ENCODE results near the gene MED27. TPM values are rescaled to one million over a fixed set of nuclear protein-coding genes. Genes with fewer than 3 reads are reported as not detected.

MED27 gene
- total RNA-seq, 4 donors from 2014 or later: 8.2 to 18.9 (median 11.8) TPM

GRCh38 chr9:132048201-132048600 lies 31.5 kb downstream of the MED27 start:
- WGBS, 2 donors: 79 to 86% methylated on average over 3 of the region's 3 CpGs
- no peaks in the 10 kb centered on the region for H3K9me3 ChIP-seq
- no peaks in the 10 kb centered on the region for H3K4me1 ChIP-seq
- no peak overlapping the region for H3K27ac ChIP-seq
- no peak for DNase-seq (ENCODE audit: low spot score in 2 of 2)
- H3K27me3 ChIP-seq: no peaks in the 10 kb centered on the region
- no peaks in the 10 kb centered on the region for H3K36me3 ChIP-seq
- TF ChIP-seq EP300 (IDR thresholded peaks at IDR 0.05) (no peak), POLR2A (IDR thresholded peaks at IDR 0.05) (no peak), CTCF (IDR thresholded peaks at IDR 0.05) (no peak)
- no peak overlapping the region for H3K4me3 ChIP-seq

GRCh38 chr9:132046456-132046855 lies 33.2 kb downstream of the MED27 start:
- TF ChIP-seq POLR2A (IDR thresholded peaks at IDR 0.05): no peak
- TF ChIP-seq EP300 (IDR thresholded peaks at IDR 0.05): no peak
- TF ChIP-seq CTCF (IDR thresholded peaks at IDR 0.05): no peak
- Histone ChIP-seq H3K4me1 (no peaks in the 10 kb centered on the region), H3K4me3 (no peak overlapping the region), H3K36me3 (no peaks in the 10 kb centered on the region), H3K27ac (no peak overlapping the region), H3K9me3 (no peaks in the 10 kb centered on the region), H3K27me3 (no peaks in the 10 kb centered on the region)
- no peak for DNase-seq (ENCODE audit: low spot score in 2 of 2)
- whole genome bisulfite sequencing, 2 donors: 58 to 64% methylated on average over 6 of the region's 6 CpGs

- H3K27ac ChIP-seq: no peak overlapping the region
- H3K27me3 ChIP-seq: no peaks in the 10 kb centered on the region
- DNase-seq (ENCODE audit: low spot score in 2 of 2): no peak
- H3K9me3 ChIP-seq: no peaks in the 10 kb centered on the region
- no peak overlapping the region for H3K4me3 ChIP-seq
- no peaks in the 10 kb centered on the region for H3K4me1 ChIP-seq
- no peaks in the 10 kb centered on the region for H3K36me3 ChIP-seq
- WGBS, 2 donors: 83 to 85% methylated on average over 8 of the region's 8 CpGs
- no peak for TF ChIP-seq EP300 (IDR thresholded peaks at IDR 0.05)
- TF ChIP-seq POLR2A (IDR thresholded peaks at IDR 0.05): no peak
- TF ChIP-seq CTCF (IDR thresholded peaks at IDR 0.05): no peak
Measured at GRCh38 chr9:132044176-132044875, 35.3 kb downstream of the MED27 start.

GRCh38 chr9:132043708-132044107 lies 36.0 kb downstream of the MED27 start:
- Histone ChIP-seq H3K9me3 (no peaks in the 10 kb centered on the region), H3K4me1 (no peaks in the 10 kb centered on the region), H3K27me3 (no peaks in the 10 kb centered on the region), H3K27ac (no peak overlapping the region), H3K4me3 (no peak overlapping the region), H3K36me3 (no peaks in the 10 kb centered on the region)
- DNase-seq (ENCODE audit: low spot score in 2 of 2): no peak
- 95 to 96% methylated on average over 3 of the region's 3 CpGs for WGBS, 2 donors
- TF ChIP-seq EP300 (IDR thresholded peaks at IDR 0.05) (no peak), POLR2A (IDR thresholded peaks at IDR 0.05) (no peak), CTCF (IDR thresholded peaks at IDR 0.05) (no peak)

- no peaks in the 10 kb centered on the region for H3K9me3 ChIP-seq
- H3K36me3 ChIP-seq: no peaks in the 10 kb centered on the region
- no peak overlapping the region for H3K4me3 ChIP-seq
- no peaks in the 10 kb centered on the region for H3K27me3 ChIP-seq
- WGBS, 2 donors: 66 to 73% methylated on average over 4 of the region's 4 CpGs
- no peak for DNase-seq (ENCODE audit: low spot score in 2 of 2)
- no peak overlapping the region for H3K27ac ChIP-seq
- no peaks in the 10 kb centered on the region for H3K4me1 ChIP-seq
- no peak for TF ChIP-seq CTCF (IDR thresholded peaks at IDR 0.05)
- TF ChIP-seq POLR2A (IDR thresholded peaks at IDR 0.05): no peak
- TF ChIP-seq EP300 (IDR thresholded peaks at IDR 0.05): no peak
Measured at GRCh38 chr9:132042324-132042723, 37.3 kb downstream of the MED27 start.
